WI38 (cell line): ENCODE measurements around the gene ICAM1.
"Not testable (repeated sequence)": the region's sequence is repeated elsewhere in the genome, so short reads cannot be mapped to it uniquely, and the experiment has no call there.

Source experiments
- H3K4me3 ChIP-seq: 2 replicates; pipeline ENCODE4 v1.5.1; 2011; ENCODE audit warnings: low read depth, mild to moderate bottlenecking, control low read depth, low read length
- TF ChIP-seq, protein P1 (sequence below): IDR thresholded peaks from 2 replicates; pipeline ENCODE4 v1.5.1; 2012; ENCODE audit warnings: low read depth, mild to moderate bottlenecking, control low read depth, low read length

Gene ICAM1

DNA sequence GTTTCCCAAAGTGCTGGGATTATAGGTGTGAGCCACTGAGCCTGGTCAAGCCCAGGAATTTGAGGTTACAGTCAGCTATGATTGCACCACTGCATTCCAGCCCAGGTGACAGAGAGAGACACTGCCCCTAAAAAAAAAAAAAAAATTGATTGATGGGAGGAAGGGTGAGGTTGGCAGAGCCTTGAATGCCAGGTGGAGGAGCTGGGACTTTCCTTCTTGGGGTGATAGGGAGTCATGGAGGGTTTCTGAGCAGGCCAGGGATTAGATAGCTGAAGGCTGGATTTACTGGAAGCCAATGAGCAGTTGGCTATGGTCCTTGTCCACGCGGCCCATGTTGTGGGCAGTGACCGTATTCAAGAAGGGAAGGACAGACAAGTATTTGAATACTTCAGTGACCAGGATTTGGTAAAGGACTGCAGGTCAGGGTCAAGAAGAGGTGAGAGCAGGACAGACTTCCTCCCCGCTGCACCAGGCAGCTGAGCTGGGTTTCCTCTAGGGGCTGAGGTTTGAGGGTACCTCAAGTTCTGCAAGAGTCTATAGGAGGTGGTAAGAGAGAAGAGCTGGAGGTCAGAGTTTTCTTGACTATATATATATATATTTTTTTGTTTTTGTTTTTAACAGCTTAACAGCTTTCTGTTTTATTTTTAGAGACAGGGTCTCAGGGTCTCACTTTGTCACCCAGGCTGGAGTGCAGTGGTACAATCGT is 9.0 kb downstream of the ICAM1 start:
- no peak overlapping the region for H3K4me3 ChIP-seq
- TF ChIP-seq, protein P1, sequence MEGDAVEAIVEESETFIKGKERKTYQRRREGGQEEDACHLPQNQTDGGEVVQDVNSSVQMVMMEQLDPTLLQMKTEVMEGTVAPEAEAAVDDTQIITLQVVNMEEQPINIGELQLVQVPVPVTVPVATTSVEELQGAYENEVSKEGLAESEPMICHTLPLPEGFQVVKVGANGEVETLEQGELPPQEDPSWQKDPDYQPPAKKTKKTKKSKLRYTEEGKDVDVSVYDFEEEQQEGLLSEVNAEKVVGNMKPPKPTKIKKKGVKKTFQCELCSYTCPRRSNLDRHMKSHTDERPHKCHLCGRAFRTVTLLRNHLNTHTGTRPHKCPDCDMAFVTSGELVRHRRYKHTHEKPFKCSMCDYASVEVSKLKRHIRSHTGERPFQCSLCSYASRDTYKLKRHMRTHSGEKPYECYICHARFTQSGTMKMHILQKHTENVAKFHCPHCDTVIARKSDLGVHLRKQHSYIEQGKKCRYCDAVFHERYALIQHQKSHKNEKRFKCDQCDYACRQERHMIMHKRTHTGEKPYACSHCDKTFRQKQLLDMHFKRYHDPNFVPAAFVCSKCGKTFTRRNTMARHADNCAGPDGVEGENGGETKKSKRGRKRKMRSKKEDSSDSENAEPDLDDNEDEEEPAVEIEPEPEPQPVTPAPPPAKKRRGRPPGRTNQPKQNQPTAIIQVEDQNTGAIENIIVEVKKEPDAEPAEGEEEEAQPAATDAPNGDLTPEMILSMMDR = no peak

DNA sequence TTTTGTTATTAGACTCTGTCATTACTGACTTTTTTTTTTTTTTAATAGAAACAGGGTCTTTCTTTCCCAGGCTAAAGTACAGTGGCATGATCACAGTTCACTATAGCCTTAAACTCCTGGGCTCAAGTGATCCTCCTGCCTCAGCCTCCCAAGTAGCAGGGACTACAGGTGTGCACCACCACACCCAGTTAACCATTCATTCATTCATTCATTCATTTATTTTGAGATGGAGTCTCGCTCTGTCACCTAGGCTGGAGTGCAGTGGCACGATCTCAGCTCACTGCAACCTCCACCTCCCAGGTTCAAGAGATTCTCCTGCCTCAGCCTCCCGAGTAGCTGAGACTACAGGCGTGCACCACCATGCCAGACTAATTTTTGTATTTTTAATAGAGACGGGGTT is 11.1 kb downstream of the ICAM1 start:
- H3K4me3 ChIP-seq = not testable (repeated sequence)

DNA sequence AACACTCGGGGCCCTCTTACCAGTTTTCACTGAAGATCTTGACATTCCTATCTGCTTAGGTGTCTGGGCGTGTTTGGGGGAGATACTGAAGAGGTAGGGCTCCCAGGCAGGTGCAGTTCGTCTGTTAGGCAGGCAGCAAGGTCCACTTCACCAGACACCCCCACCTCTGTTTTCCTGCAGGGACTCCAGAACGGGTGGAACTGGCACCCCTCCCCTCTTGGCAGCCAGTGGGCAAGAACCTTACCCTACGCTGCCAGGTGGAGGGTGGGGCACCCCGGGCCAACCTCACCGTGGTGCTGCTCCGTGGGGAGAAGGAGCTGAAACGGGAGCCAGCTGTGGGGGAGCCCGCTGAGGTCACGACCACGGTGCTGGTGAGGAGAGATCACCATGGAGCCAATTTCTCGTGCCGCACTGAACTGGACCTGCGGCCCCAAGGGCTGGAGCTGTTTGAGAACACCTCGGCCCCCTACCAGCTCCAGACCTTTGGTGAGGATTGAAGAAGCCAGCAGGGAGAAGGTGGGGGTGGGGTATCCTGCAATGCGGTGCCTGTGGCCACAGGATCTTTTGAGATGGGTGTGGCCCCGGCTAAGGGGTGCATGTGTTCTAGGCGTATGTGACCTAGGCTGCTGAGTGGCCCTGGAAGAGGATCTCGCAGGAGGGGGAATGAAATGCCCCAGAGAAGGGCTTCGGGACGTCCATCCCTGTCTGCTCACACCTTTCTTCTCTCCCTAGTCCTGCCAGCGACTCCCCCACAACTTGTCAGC is 12.6 kb downstream of the ICAM1 start:
- TF ChIP-seq, protein P1 = no peak
- H3K4me3 ChIP-seq = no peak overlapping the region

DNA sequence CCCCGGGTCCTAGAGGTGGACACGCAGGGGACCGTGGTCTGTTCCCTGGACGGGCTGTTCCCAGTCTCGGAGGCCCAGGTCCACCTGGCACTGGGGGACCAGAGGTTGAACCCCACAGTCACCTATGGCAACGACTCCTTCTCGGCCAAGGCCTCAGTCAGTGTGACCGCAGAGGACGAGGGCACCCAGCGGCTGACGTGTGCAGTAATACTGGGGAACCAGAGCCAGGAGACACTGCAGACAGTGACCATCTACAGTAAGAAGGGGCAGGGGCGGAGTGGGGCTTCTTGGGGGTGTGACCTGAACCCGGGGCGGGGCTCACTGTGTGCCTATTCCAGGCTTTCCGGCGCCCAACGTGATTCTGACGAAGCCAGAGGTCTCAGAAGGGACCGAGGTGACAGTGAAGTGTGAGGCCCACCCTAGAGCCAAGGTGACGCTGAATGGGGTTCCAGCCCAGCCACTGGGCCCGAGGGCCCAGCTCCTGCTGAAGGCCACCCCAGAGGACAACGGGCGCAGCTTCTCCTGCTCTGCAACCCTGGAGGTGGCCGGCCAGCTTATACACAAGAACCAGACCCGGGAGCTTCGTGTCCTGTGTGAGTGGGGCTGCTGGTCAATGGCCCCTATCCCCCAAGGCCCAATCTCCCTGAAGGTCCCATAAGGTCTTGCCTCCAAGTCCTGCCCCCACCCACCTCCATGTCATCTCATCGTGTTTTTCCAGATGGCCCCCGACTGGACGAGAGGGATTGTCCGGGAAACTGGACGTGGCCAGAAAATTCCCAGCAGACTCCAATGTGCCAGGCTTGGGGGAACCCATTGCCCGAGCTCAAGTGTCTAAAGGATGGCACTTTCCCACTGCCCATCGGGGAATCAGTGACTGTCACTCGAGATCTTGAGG is 13.4 kb downstream of the ICAM1 start:
- TF ChIP-seq, protein P1 = no peak
- H3K4me3 ChIP-seq = no peak overlapping the region

DNA sequence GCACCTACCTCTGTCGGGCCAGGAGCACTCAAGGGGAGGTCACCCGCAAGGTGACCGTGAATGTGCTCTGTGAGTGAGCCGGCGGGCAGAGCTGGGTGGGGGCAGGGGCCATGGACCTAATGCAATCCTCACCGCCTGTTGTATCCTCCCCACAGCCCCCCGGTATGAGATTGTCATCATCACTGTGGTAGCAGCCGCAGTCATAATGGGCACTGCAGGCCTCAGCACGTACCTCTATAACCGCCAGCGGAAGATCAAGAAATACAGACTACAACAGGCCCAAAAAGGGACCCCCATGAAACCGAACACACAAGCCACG is 14.0 kb downstream of the ICAM1 start:
- H3K4me3 ChIP-seq = no peak overlapping the region
- TF ChIP-seq, protein P1 = no peak

DNA sequence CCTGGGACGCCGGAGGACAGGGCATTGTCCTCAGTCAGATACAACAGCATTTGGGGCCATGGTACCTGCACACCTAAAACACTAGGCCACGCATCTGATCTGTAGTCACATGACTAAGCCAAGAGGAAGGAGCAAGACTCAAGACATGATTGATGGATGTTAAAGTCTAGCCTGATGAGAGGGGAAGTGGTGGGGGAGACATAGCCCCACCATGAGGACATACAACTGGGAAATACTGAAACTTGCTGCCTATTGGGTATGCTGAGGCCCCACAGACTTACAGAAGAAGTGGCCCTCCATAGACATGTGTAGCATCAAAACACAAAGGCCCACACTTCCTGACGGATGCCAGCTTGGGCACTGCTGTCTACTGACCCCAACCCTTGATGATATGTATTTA is 14.5 kb downstream of the ICAM1 start:
- TF ChIP-seq, protein P1 = no peak

DNA sequence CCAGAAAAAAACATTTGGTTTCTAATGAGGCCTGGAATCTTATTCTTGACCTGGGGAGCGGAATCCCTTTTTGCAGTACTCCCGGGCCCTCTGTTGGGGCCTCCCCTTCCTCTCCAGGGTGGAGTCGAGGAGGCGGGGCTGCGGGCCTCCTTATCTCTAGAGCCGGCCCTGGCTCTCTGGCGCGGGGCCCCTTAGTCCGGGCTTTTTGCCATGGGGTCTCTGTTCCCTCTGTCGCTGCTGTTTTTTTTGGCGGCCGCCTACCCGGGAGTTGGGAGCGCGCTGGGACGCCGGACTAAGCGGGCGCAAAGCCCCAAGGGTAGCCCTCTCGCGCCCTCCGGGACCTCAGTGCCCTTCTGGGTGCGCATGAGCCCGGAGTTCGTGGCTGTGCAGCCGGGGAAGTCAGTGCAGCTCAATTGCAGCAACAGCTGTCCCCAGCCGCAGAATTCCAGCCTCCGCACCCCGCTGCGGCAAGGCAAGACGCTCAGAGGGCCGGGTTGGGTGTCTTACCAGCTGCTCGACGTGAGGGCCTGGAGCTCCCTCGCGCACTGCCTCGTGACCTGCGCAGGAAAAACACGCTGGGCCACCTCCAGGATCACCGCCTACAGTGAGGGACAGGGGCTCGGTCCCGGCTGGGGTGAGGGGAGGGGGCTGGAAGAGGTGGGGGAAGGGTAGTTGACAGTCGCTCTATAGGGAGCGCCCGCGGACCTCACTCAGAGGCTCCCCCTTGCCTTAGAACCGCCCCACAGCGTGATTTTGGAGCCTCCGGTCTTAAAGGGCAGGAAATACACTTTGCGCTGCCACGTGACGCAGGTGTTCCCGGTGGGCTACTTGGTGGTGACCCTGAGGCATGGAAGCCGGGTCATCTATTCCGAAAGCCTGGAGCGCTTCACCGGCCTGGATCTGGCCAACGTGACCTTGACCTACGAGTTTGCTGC is 16.1 kb downstream of the ICAM1 start, which contains the start of gene ICAM4:
Gene ICAM4 (plus strand): TSS at position 153 of the 935 bp plus-strand sequence. CDS start 58 bp downstream, at position 211.
- H3K4me3 ChIP-seq = no peak within 1 kb of the TSS
- TF ChIP-seq, protein P1 = no peak

More for the DNA sequence above, 14.5 kb downstream of the ICAM1 start:
- H3K4me3 ChIP-seq = no peak overlapping the region
